A549 (cell line): Measurements from ENCODE around the gene HCN4. TPM values are rescaled to one million over a fixed set of nuclear protein-coding genes. Genes with fewer than 3 reads are reported as not detected.

Source experiments
- ATAC-seq, 2 experiments: fragments of 200-7000 bp in 1 of 2; fragments of >200 bp in 1 of 2; cut with Nextera tagmentation in 1 of 2; cut with Tn5 transposase in 1 of 2; 3 replicates each; pipeline versions ENCODE4 v1.8.0 to v1.9.1; 2018 to 2020; ENCODE audit warnings: mild to moderate bottlenecking in 1 of 2, moderate library complexity in 1 of 2
- CTCF ChIA-PET: fragments of 300-600 bp; sonication (Branson Sonifier 250); formaldehyde crosslinking; extraction: SDS; loops from one replicate; lab custom pipeline; 2021; ENCODE audit warnings: antibody characterized with exemption, inconsistent platforms; lab: Yijun Ruan, JAX
- POLR2A ChIA-PET: fragments of 350-600 bp; formaldehyde crosslinking; extraction: SDS; loops from one replicate; lab custom pipeline; 2021; ENCODE audit warnings: antibody characterized with exemption, inconsistent platforms; lab: Yijun Ruan, JAX
- DNase-seq, 2 experiments: peaks; one replicate each; pipeline versions ENCODE4 v3.0.0 to v3.0.0-alpha.2; 2011 to 2016; ENCODE audit warnings: low read depth in 1 of 2, low spot score in 1 of 2
- FAIRE-seq: peaks from 2 replicates; lab custom pipeline; 2011; peaks lifted over from hg19 to GRCh38; lab: Jason Lieb, UNC
- H3K27ac ChIP-seq, 2 experiments: fragments of >200 bp; sonication (Bioruptor Twin); formaldehyde crosslinking; 3 replicates each; pipeline ENCODE4 v1.5.1; 2016 to 2017
- H3K4me1 ChIP-seq: fragments of >200 bp; sonication (Bioruptor Twin); formaldehyde crosslinking; 3 replicates; pipeline ENCODE4 v1.6.1; 2016
- H3K4me2 ChIP-seq: fragments of >200 bp; sonication (Bioruptor Twin); formaldehyde crosslinking; 3 replicates; pipeline ENCODE4 v1.6.1; 2016
- H3K4me3 ChIP-seq: fragments of >200 bp; sonication (Bioruptor Twin); formaldehyde crosslinking; 3 replicates; pipeline ENCODE4 v1.5.1; 2016
- H3K9me3 ChIP-seq: fragments of >200 bp; sonication (Bioruptor Twin); formaldehyde crosslinking; 3 replicates; pipeline ENCODE4 v1.6.1; 2016
- CBX2 ChIP-seq: fragments of 200-600 bp; sonication (generic); IDR thresholded peaks from 2 replicates; pipeline ENCODE4 v1.6.1; 2016; ENCODE audit warnings: low read depth, mild to moderate bottlenecking, borderline replicate concordance
- CEBPB ChIP-seq, 2 experiments: fragments of >200 bp in 1 of 2; sonication (Bioruptor Twin) in 1 of 2; formaldehyde crosslinking in 1 of 2; IDR thresholded peaks; 2 replicates each; pipeline ENCODE4 v1.6.1; 2012 to 2016
- CHD2 ChIP-seq: fragments of 150-350 bp; IDR thresholded peaks from 2 replicates; pipeline ENCODE4 v1.6.1; 2014; ENCODE audit warnings: low read length; ENCODE audit not compliant: partially characterized antibody
- EP300 ChIP-seq, 2 experiments: fragments of >200 bp; sonication (Bioruptor Twin); formaldehyde crosslinking; IDR thresholded peaks; 2 replicates in 1 of 2; 3 replicates in 1 of 2; pipeline ENCODE4 v1.6.1; 2016 to 2017
- FOSB ChIP-seq: fragments of 250-450 bp; sonication (Bioruptor Pico); IDR thresholded peaks from 2 replicates; pipeline ENCODE4 v1.5.0; 2020; ENCODE audit warnings: mild to moderate bottlenecking, moderate library complexity
- FOSL2 ChIP-seq, 2 experiments: fragments of 450-650 bp in 1 of 2; fragments of >200 bp in 1 of 2; sonication (Bioruptor Twin) in 1 of 2; formaldehyde crosslinking; IDR thresholded peaks; 2 replicates each; pipeline versions ENCODE4 v1.5.0 to v1.6.1; 2016 to 2020; ENCODE audit warnings: mild to moderate bottlenecking in 1 of 2, moderate library complexity in 1 of 2
- HDAC2 ChIP-seq: fragments of 200-600 bp; sonication (generic); IDR thresholded peaks from 2 replicates; pipeline ENCODE4 v1.6.1; 2016
- HMGXB4 ChIP-seq: fragments of 250-450 bp; sonication (Bioruptor Pico); IDR thresholded peaks from 2 replicates; pipeline ENCODE4 v1.5.0; 2021; ENCODE audit warnings: mild to moderate bottlenecking, moderate library complexity, borderline replicate concordance
- JUN ChIP-seq, 2 experiments: fragments of >200 bp; sonication (Bioruptor Twin); formaldehyde crosslinking; IDR thresholded peaks; 2 replicates in 1 of 2; 3 replicates in 1 of 2; pipeline ENCODE4 v1.6.1; 2016 to 2017
- KDM5A ChIP-seq: fragments of 200-600 bp; sonication (generic); IDR thresholded peaks from 2 replicates; pipeline ENCODE4 v1.6.1; 2016; ENCODE audit warnings: antibody characterized with exemption, mild to moderate bottlenecking
- MAZ ChIP-seq: fragments of 150-350 bp; IDR thresholded peaks from 2 replicates; pipeline ENCODE4 v1.6.1; 2014; ENCODE audit warnings: antibody characterized with exemption, low read depth, low read length, borderline replicate concordance
- RARB ChIP-seq: fragments of 250-450 bp; sonication (Bioruptor Pico); IDR thresholded peaks from 2 replicates; pipeline ENCODE4 v1.8.0; 2021; ENCODE audit warnings: mild to moderate bottlenecking, moderate library complexity
- RCOR1 ChIP-seq: fragments of 150-350 bp; IDR thresholded peaks from 2 replicates; pipeline ENCODE4 v1.6.1; 2014; ENCODE audit warnings: antibody characterized with exemption, low read length, low read depth
- REST ChIP-seq: fragments of 200-600 bp; sonication (generic); IDR thresholded peaks from 2 replicates; pipeline ENCODE4 v1.6.1; 2016; ENCODE audit warnings: antibody characterized with exemption, mild to moderate bottlenecking, moderate library complexity
- SMC3 ChIP-seq: fragments of >200 bp; sonication (Bioruptor Twin); formaldehyde crosslinking; IDR thresholded peaks from 3 replicates; pipeline ENCODE4 v1.6.1; 2018; ENCODE audit warnings: inconsistent platforms
- SREBF2 ChIP-seq: fragments of 450-650 bp; IDR thresholded peaks from 2 replicates; pipeline ENCODE4 v1.6.1; 2014; ENCODE audit warnings: mild to moderate bottlenecking, moderate library complexity
- ZNF302 ChIP-seq: fragments of 250-450 bp; sonication (Bioruptor Pico); IDR thresholded peaks from 2 replicates; pipeline ENCODE4 v1.9.0; 2021; ENCODE audit warnings: inconsistent platforms, mild to moderate bottlenecking, moderate library complexity
- ZSCAN20 ChIP-seq: fragments of 250-450 bp; sonication (Bioruptor Pico); IDR thresholded peaks from 2 replicates; pipeline ENCODE4 v1.8.0; 2022; ENCODE audit warnings: mild to moderate bottlenecking, moderate library complexity
- WGBS: methylation state at CpG from one replicate; pipeline ENCODE4 v1.1.6; 2017; ENCODE audit errors: missing lambda C conversion rate; 5-methylcytosine and 5-hydroxymethylcytosine counted together
- polyA plus RNA-seq, 4 experiments: library from polyadenylated mRNA; depleted of rRNA in 3 of 4; stranded (reverse); fragments of >200 nt; fragmentation: RNase III in 1 of 4; extraction: RNeasy Plus Mini Kit Qiagen cat#74134 plus additional on column Dnase treatment in 1 of 4; gene quantifications; 2 replicates in 3 of 4; 3 replicates in 1 of 4; pipeline ENCODE4 v1.2.3, GENCODE V29; 2011 to 2017
- TF ChIP-seq, protein P1 (sequence below): fragments of 250-450 bp; sonication (Bioruptor Pico); IDR thresholded peaks from 2 replicates; pipeline ENCODE4 v1.5.0; 2020; ENCODE audit warnings: low read depth, mild to moderate bottlenecking, moderate library complexity

Gene HCN4
- polyA plus RNA-seq, 2 of the 4 experiments (the other 2 are of a cell fraction) = 0.03 to 0.09 TPM

DNA sequence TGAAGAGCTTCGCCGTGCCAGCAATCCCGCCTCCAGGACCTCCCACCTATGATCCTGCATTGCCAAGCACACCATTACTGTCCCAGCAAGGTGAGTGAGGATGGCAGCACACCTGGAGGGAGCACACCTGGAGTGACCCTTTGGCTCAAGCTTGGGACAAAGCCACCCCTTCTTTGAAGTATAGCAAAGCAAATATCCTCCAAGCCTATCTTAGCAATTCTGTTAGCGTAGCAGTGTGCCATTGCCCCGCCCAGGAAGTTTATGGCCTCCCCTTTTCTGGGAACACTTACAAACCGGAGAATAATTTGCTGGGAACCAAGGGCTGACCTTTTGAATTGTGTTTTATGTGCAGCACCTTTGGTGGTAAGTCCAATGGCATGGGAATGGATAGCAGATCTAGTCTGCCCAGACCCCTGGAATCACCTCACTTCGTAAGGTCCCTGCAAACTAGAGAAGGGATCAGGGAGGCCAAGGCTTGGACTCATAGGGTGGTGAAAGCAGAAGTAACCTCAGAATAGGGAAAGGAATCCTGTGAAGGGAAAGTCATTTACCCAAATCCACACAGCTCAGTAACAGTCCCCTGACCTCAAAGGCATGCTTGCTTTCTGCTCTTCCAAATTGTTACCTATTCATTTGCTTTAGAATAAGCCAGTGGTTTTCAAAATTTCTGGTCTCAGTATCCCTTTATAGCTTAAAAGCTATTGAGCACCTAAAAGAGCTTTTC, 70.1 kb downstream of the HCN4 start:
- POLR2A ChIA-PET = no interaction called here
- CTCF ChIA-PET = interaction anchor here (0.6 to 4.5 kb wide), 8 partner anchors 9 to 401 kb away, joined by 3 to 37 read pairs (median 6); no protein-coding TSS in a partner anchor

GRCh38 chr15:73296609-73297353, 72.0 kb downstream of the HCN4 start:
- H3K9me3 ChIP-seq = no peaks in the 10 kb centered on the region
- FAIRE-seq (no peak), DNase-seq (no peak), ATAC-seq (no peak)
- no peak overlapping the region for H3K4me3 ChIP-seq
- H3K27ac ChIP-seq = no peak overlapping the region
- WGBS = 88% methylated on average over 9 of the region's 9 CpGs
- ChIA-PET POLR2A (no interaction called here), CTCF (interaction anchor here (0.6 to 4.5 kb wide), 9 partner anchors 10 to 412 kb away, joined by 3 to 37 read pairs (median 6); no protein-coding TSS in a partner anchor)
- no peaks in the 10 kb centered on the region for H3K4me1 ChIP-seq
- no peak overlapping the region for H3K4me2 ChIP-seq
- TF ChIP-seq REST = no peak
- no peak for TF ChIP-seq CEBPB (IDR thresholded peaks at IDR 0.05)
- no peak for TF ChIP-seq RARB (CRISPR knock-in tag)
- no peak for TF ChIP-seq HMGXB4
- no peak for TF ChIP-seq ZSCAN20 (CRISPR knock-in tag)

More for the DNA sequence above, 70.1 kb downstream of the HCN4 start:
- no peak for TF ChIP-seq FOSL2 (IDR thresholded peaks at IDR 0.05)
- TF ChIP-seq FOSL2 (CRISPR knock-in tag; IDR thresholded peaks at IDR 0.05) = no peak
- TF ChIP-seq, protein P1, sequence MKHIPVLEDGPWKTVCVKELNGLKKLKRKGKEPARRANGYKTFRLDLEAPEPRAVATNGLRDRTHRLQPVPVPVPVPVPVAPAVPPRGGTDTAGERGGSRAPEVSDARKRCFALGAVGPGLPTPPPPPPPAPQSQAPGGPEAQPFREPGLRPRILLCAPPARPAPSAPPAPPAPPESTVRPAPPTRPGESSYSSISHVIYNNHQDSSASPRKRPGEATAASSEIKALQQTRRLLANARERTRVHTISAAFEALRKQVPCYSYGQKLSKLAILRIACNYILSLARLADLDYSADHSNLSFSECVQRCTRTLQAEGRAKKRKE = no peak
- no peak for TF ChIP-seq ZSCAN20 (CRISPR knock-in tag)
- no peak for TF ChIP-seq CBX2
- TF ChIP-seq KDM5A = no peak
- no peak for TF ChIP-seq JUN (IDR thresholded peaks at IDR 0.05)
- no peak for TF ChIP-seq SREBF2
- no peak for TF ChIP-seq SMC3
- no peak for TF ChIP-seq HDAC2
- TF ChIP-seq CEBPB (IDR thresholded peaks at IDR 0.05) = no peak
- TF ChIP-seq REST = no peak
- TF ChIP-seq EP300 (IDR thresholded peaks at IDR 0.05) = no peak
- no peak for TF ChIP-seq HMGXB4
- no peak for TF ChIP-seq FOSB (CRISPR knock-in tag)
- no peak for TF ChIP-seq MAZ
- TF ChIP-seq CHD2 = no peak
- TF ChIP-seq RCOR1 = no peak
- no peak for TF ChIP-seq ZNF302 (CRISPR knock-in tag)
- DNase-seq (no peak), ATAC-seq (no peak), FAIRE-seq (no peak)
- no peak overlapping the region for H3K27ac ChIP-seq
- H3K4me2 ChIP-seq = no peak overlapping the region
- 96% methylated on average over 7 of the region's 7 CpGs for WGBS
- no peaks in the 10 kb centered on the region for H3K4me1 ChIP-seq
- H3K4me3 ChIP-seq = no peak overlapping the region
- no peaks in the 10 kb centered on the region for H3K9me3 ChIP-seq
